ENCODE results near the gene PEAK1. TPM values are rescaled to one million over a fixed set of nuclear protein-coding genes. Genes with fewer than 3 reads are reported as not detected.
A peak's percentile ranks its signal among the peaks of the same experiment; 100 is the strongest.

The PEAK1 gene
- total and polyA plus RNA-seq, 10 of the 15 experiments (the other 5 are each of a cell fraction or from before 2014, with no cell fraction given) = 0.62 to 24.2 (median 11.2) TPM

DNA sequence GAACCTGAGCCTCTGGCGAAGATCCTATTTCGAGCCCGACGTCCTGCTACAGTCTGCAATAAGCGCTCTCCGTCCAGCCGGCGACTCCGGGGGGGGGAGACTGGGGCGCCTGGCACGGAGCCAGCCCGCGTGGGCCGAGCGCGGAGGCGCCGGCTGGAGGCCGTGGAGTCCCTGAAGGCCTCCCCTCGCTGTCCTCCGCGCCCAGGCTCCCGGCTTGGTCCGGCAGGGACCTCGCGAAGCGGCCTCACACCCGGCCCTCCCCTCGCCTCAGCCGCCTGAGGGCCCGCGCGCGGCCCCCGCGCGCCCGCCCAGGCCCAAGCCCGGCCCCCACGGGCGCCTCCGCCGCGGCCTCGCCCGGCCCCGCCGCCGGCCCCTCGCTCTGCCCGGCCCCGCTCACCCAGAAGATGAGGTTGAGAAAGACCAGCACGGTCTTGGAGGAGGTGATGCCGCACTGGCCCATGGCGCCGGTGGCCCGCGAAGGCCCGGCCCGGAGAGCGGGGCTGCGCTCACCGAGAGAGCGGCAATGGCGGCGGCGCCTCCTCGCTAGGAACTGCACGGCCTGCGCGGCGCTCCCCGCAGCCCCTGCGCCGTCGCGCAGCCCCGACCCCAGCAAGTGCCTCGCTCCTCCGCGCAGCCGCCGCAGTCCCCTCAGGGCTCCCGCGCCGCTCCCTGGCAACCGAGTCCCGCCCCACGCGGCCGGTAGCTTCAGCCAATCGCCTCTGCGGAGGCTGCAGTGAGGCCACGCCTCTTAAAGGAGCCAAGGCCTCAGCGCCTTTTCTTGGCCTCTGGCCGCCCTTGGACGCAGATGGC is 349.2 kb downstream of the PEAK1 start, which contains the start of gene TSPAN3 (continued):
- TF ChIP-seq HDAC2 (IDR thresholded peaks at IDR 0.05) (no peak), FOS (IDR thresholded peaks at IDR 0.05; ENCODE audit: borderline replicate concordance, extremely low read depth, insufficient read length) (no peak), PAX8 (IDR thresholded peaks at IDR 0.05) (no peak), EED (IDR thresholded peaks at IDR 0.05; ENCODE audit: low read depth) (no peak), NFXL1 (IDR thresholded peaks at IDR 0.05; ENCODE audit: borderline replicate concordance) (no peak), ZBTB11 (CRISPR knock-in tag; IDR thresholded peaks at IDR 0.05) (no peak), EZH2 (IDR thresholded peaks at IDR 0.05; ENCODE audit: borderline replicate concordance, control insufficient read depth, low read depth, low read length) (no peak), EGR1 (IDR thresholded peaks at IDR 0.05; ENCODE audit: borderline replicate concordance in 1 of 2, low read depth in 2 of 2, low read length in 2 of 2) (peak in 1 of 2 experiments; percentile 53; a peak in 1 of 3 replicates), MTA3 (IDR thresholded peaks at IDR 0.05; ENCODE audit: borderline replicate concordance, low read length) (no peak), TAF1 (IDR thresholded peaks at IDR 0.05; ENCODE audit: borderline replicate concordance, low read depth, low read length) (peak; percentile 40; the same call in 1 of the 2 replicates), SMARCA5 (IDR thresholded peaks at IDR 0.05) (peak; percentile 80; the same call in 1 of the 2 replicates), FOXM1 (IDR thresholded peaks at IDR 0.05; ENCODE audit: low read depth, low read length) (no peak), POLR2A (IDR thresholded peaks at IDR 0.05; ENCODE audit: low read depth, low read length) (peak; percentile 89), NR2C2 (IDR thresholded peaks at IDR 0.05; ENCODE audit: borderline replicate concordance, control insufficient read depth, insufficient read length, low read depth) (no peak), WRNIP1 (IDR thresholded peaks at IDR 0.05; ENCODE audit: borderline replicate concordance, low read depth, low read length) (no peak), SREBF1 (IDR thresholded peaks at IDR 0.05; ENCODE audit: low read length) (no peak), CHD2 (IDR thresholded peaks at IDR 0.05; ENCODE audit: borderline replicate concordance, low read depth, low read length) (peak; percentile 62; the same call in 1 of the 2 replicates), SRF (IDR thresholded peaks at IDR 0.05; ENCODE audit: low read depth in 2 of 2, low read length in 2 of 2) (no peak), YY1 (IDR thresholded peaks at IDR 0.05; ENCODE audit: low read depth, low read length) (peak; percentile 91)
- TF ChIP-seq, protein P1, sequence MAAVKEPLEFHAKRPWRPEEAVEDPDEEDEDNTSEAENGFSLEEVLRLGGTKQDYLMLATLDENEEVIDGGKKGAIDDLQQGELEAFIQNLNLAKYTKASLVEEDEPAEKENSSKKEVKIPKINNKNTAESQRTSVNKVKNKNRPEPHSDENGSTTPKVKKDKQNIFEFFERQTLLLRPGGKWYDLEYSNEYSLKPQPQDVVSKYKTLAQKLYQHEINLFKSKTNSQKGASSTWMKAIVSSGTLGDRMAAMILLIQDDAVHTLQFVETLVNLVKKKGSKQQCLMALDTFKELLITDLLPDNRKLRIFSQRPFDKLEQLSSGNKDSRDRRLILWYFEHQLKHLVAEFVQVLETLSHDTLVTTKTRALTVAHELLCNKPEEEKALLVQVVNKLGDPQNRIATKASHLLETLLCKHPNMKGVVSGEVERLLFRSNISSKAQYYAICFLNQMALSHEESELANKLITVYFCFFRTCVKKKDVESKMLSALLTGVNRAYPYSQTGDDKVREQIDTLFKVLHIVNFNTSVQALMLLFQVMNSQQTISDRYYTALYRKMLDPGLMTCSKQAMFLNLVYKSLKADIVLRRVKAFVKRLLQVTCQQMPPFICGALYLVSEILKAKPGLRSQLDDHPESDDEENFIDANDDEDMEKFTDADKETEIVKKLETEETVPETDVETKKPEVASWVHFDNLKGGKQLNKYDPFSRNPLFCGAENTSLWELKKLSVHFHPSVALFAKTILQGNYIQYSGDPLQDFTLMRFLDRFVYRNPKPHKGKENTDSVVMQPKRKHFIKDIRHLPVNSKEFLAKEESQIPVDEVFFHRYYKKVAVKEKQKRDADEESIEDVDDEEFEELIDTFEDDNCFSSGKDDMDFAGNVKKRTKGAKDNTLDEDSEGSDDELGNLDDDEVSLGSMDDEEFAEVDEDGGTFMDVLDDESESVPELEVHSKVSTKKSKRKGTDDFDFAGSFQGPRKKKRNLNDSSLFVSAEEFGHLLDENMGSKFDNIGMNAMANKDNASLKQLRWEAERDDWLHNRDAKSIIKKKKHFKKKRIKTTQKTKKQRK (IDR thresholded peaks at IDR 0.05; ENCODE audit: low read depth, low read length) = no peak
- TF ChIP-seq, protein P2, sequence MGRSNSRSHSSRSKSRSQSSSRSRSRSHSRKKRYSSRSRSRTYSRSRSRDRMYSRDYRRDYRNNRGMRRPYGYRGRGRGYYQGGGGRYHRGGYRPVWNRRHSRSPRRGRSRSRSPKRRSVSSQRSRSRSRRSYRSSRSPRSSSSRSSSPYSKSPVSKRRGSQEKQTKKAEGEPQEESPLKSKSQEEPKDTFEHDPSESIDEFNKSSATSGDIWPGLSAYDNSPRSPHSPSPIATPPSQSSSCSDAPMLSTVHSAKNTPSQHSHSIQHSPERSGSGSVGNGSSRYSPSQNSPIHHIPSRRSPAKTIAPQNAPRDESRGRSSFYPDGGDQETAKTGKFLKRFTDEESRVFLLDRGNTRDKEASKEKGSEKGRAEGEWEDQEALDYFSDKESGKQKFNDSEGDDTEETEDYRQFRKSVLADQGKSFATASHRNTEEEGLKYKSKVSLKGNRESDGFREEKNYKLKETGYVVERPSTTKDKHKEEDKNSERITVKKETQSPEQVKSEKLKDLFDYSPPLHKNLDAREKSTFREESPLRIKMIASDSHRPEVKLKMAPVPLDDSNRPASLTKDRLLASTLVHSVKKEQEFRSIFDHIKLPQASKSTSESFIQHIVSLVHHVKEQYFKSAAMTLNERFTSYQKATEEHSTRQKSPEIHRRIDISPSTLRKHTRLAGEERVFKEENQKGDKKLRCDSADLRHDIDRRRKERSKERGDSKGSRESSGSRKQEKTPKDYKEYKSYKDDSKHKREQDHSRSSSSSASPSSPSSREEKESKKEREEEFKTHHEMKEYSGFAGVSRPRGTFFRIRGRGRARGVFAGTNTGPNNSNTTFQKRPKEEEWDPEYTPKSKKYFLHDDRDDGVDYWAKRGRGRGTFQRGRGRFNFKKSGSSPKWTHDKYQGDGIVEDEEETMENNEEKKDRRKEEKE (IDR thresholded peaks at IDR 0.05) = no peak

Data from GM12878 (cell line).